DOHH2 (cell line): Measurements from ENCODE around the gene OVCA2.

Experiments used
- EZH2phosphoT487 ChIP-seq: fragments of 200-600 bp; sonication (generic); IDR thresholded peaks from 2 replicates; pipeline ENCODE4 v1.6.1; 2017; ENCODE audit warnings: borderline replicate concordance, mild to moderate bottlenecking, antibody characterized with exemption, low read length, moderate library complexity, mixed read lengths
- TF ChIP-seq, protein P1 (sequence below): fragments of 200-600 bp; sonication (generic); IDR thresholded peaks from one replicate; pipeline ENCODE4 v1.5.1; 2014; ENCODE audit warnings: antibody characterized with exemption, mild to moderate bottlenecking, low read depth, low read length; ENCODE audit not compliant: poor library complexity, severe bottlenecking

DNA sequence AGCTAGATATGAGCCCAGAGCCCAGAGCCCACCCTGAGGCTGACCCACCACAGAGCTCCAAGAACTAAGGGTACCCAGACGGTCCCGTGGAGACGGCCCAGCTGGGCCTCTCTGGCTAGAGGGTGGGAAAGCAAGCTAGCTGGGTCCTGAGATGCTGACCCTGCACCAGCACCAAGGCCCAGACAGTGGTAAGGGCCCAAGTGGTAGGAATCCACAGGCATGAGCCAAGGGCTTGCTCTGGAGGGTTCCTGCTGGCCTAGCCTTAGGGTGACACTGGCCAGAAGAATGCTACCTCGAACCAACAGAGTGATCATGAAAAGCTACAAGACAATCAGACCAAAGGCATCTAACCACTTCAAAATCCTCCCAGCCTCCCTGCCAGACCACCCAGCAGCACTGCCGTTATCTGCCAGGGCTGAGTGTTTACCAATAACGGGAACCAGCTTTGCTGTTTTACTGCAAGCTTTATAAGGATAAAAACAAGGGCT is 26.3 kb downstream of the OVCA2 start:
- no peak for TF ChIP-seq EZH2phosphoT487
- TF ChIP-seq, protein P1, sequence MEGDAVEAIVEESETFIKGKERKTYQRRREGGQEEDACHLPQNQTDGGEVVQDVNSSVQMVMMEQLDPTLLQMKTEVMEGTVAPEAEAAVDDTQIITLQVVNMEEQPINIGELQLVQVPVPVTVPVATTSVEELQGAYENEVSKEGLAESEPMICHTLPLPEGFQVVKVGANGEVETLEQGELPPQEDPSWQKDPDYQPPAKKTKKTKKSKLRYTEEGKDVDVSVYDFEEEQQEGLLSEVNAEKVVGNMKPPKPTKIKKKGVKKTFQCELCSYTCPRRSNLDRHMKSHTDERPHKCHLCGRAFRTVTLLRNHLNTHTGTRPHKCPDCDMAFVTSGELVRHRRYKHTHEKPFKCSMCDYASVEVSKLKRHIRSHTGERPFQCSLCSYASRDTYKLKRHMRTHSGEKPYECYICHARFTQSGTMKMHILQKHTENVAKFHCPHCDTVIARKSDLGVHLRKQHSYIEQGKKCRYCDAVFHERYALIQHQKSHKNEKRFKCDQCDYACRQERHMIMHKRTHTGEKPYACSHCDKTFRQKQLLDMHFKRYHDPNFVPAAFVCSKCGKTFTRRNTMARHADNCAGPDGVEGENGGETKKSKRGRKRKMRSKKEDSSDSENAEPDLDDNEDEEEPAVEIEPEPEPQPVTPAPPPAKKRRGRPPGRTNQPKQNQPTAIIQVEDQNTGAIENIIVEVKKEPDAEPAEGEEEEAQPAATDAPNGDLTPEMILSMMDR: no peak
